ENCODE results near the gene ACTN1.
A peak's percentile ranks its signal among the peaks of the same experiment; 100 is the strongest.

ACTN1 gene

DNA sequence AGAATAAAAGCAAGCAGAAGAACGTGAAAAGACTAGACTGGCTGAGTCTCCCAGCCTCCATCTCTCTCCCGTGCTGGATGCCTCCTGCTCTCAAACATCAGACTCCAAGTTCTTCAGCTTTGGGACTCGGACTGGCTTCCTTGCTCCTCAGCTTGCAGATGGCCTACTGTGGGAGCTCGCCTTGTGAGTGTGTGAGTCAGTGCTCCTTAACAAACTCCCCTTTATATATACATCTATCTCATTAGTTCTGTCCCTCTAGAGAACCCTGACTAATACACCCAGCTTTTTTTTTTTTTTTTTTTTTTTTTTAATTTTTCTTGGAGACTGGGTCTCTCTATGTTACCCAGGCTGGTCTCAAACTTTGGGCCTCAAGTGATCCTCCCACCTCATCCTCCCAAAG lies 46.9 kb downstream of the ACTN1 start:
- no peak for FAIRE-seq

DNA sequence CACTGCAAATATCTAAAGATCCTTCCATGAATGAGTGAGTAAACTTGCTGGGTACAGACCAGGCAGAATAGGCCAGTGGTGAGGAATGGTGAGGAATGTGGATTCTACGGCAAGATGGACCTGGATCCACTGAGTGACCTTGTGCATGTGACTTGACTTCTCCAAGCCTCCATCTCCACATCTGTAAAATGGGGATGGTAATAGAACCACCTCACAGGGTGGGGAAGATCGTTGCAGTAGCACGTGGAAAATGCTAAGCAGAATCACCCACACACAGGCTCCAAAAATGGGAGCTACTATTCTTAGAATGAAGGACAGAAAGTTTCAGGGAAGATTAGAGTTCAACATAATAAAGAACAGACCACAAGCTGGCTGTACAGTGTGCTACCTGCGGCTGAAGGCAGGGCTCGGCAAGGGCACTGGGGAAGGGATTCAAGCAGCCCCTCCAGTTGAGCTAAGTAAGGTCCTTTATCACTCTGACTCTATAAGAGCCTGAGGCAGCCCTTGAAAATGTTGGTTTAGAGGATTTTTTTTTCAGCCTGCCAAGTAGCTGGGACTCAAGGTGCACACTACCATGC lies 47.5 kb downstream of the ACTN1 start:
- no peak for FAIRE-seq

DNA sequence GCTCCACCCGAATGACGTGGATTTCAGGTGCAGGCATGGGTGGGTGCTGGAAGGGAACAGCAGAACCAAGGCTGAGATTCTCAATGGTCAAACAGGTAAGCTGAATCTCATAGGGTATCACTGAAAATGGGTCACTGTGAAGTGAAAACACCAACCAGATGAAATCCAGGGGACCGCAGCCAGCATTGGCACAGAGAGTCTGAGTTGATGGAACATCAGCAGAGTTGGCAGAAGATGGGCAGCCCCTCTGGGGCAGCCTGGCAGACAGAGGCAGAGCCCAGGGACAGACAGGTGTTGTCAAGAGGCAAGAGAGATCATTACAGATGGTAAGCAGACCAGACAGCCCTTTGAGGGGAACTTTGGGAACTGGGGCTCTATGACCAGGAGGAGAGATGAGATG lies 48.0 kb downstream of the ACTN1 start:
- no peak for FAIRE-seq

DNA sequence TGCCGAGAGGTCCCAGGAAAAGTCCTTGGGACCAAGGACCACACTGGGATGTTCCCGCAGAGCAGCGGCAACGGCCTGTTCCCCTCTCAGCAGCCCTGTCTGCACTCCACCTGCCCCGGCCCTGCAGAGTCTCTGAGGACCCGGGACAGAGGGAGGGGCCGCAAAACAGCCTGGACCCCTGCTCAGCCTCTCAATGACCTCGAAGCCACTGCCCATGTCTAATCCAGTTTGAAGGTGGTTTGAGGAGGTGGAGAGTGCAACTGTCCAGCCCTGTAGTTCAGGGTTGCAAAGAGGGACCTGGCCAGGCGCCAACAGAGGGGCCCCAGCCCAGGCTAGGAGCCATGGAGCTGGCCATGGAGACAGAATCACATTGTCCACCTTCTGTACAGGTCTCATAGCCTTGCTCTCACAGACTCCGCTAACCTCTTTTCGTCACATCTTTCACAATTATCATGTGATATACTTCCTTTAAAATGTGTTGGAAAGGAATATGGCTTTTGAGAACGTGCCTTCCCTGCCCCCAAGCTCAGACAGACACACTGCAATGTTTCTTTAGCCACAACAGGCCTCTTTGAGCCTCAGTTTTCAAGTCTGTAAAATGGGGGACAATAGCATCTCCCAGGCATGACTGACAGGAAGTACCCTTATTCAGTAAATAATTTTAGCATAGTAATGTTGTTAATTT lies 49.3 kb downstream of the ACTN1 start:
- no peak for FAIRE-seq

DNA sequence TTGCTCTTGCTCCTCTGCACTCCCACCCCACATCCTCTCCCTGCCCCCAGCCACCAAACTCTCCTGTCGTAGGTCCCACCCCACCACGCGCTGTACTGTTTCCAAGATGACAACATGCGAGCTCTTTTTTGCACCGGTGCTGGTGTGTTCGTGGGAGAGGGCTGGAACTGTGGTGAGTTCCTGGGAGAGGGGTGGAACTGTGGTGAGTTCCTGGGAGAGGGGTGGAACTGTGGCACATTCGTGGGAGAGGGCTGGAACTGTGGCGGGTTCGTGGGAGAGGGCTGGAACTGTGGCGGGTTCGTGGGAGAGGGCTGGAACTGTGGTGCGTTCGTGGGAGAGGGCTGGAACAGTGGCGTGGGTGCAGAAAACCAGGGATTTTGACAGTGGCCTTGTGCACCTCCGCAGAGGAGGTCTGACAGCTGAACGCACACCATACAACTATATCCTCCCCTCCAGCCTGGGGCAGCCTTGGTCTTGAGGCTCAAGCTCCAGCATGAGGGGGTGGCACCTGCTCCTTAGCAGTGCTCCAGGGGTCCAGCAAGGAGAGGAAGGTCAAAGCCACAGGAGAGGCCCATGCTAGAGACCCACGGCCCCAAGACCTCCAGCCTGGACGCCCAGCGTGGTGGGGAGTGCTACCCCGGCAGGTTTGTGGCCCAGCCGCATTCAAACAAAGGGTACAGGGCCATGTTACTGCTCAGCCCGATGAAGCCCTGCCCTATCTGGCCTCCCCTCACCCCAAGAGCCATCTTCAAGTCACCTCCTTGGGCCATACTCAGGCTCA lies 50.1 kb downstream of the ACTN1 start:
- no peak for FAIRE-seq

DNA sequence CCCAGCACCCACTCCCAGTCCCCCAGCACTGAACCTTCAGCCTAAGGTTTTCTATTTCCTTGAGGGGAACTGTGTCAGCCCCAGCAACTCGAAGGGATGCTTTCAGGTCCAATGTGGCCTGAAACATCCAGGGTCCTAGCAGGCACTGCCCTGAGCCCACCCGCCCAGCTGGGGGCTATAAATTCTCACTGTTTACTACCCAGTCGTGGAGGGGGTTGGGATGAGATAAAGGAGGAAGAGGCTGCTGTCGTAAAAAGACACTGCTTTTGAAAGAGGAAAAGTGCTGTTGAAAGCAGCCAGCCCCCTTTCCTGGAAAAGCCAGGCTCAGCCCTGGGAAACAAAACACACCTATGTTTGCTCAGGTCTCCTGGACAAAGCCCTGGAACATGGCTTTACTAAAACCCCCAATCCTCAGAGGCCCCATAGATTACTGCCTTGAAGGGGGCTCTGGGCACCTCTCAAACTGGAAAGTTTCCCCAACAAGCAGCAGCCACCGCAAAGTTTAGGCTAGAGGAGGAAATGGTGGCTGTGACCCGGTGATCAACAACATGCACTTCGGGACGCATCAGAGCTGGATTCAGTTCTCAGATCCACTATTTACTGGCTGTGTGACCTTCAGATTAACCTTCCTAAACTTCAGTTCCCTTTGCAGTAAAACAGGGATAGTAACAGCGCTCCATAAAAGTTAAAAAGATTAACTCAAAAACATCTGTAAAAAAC lies 51.0 kb downstream of the ACTN1 start:
- no peak for FAIRE-seq

DNA sequence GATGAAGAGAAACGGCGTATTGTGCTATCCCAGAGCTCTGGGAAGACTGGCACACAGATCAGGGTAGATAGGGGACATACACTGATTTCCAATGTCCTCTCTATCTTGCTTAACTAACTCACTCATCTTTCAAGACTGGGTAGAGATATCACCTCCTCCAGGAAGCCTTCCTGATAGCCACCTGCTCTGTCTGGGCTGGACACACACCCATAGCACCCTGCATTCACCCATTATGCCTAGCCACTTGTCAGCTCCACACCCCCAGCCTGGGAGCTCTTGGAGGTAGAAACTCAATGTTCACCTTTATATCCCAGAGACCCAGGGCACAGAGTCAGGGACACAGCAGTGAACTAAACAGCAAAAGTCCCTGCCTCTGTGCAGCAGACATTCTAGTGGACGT lies 52.0 kb downstream of the ACTN1 start:
- FAIRE-seq, result no peak

DNA sequence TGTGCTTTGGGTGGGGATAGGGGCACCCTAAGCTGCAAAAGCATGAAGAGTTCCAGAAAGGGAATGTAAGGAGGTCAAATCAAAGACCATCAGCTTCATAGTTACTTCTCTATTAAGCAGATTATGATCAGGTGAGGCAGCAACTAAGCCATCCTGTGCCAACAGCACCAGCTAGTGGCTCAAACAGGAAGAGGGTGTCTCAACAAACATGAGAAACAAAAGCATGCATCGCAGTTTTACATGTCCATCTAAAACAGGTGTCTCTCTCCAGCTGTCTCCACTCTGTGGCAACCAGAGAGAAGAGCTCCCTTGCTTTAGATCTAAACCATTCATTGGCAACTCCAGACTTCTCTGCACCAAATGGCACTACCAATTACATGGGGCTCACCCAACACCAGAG lies 52.9 kb downstream of the ACTN1 start:
- FAIRE-seq, result no peak

DNA sequence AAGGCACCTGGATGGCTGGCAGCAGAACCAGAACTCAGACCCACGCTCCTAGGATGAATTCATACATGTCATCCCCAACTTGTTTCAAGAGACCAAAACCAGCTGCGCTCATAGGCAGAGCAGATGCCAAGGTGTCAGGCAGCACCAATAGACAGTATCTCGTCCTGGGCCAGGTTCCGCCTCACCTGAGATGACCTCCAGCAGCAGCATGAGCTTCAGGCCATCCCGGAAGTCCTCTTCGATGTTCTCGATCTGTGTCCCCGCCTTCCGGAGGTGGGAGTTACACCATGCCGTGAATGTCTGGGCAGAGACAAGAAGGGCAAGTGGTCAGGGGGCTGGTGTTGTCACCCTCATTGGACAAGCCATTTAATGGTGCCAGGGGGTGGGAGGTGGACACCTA lies 53.7 kb downstream of the ACTN1 start:
- no peak for FAIRE-seq

DNA sequence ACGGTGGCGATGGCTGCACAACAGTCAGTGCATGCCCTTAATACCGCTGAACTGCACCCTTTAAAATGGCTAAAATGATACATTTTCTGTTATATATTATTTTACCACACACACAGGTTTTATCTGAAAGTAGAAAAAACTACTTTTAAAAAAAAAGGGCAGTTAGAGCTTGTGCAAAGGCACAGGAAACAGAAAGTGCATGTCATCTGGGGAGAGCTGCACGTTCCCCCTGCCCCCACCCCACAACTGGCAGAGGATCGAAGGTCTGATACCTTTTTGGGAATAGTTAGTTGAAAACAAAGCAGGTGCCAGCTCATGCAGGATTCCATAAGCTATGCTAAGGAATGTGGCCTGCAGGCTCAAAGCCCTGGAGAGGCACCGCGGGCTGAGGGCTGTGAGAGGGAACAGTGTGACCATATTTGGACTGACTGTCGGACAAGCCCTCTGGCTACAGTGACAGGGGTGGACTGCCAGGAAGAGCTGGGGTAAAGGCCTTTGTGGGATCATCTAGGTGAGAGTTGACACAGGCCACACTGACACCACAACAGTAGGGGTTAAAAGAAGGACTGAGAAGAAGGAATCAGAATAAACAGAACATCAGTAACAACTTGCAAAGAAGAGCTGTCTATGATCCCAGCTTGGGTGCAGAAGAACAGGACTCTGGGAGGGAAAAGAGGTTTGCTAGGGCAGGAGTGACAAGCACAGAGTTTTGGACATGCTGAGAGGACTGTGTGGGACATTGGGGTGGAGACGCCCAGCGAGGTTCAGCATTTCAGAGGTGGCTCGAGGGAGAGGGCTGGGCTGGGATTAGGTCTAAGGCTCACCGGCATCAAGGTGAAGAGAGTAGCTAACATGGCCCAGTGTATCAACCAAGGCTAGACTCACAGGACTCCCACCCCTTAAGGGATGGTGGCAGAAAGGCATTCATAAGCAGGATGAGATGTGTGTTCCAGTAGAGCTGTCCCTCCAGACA lies 54.6 kb downstream of the ACTN1 start:
- no peak for FAIRE-seq

DNA sequence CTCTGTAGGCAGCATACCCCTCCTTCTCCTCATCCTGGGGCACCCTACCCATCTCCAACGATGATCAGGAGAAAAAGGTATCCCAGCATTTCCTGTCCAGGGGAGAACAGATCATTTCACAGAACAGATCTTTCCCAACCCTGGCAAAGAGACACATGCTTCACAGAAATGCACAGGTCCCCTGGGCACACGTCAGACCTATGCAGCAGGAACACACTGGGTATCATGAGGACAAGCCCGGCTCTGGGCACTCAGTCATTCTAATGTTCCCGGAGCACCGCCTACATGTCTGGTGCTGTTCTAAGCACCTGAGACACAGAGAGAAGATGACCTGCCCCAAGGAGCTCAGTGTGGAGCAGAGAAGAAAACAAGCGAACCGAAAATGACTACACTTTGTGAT lies 56.2 kb downstream of the ACTN1 start:
- no peak for FAIRE-seq

DNA sequence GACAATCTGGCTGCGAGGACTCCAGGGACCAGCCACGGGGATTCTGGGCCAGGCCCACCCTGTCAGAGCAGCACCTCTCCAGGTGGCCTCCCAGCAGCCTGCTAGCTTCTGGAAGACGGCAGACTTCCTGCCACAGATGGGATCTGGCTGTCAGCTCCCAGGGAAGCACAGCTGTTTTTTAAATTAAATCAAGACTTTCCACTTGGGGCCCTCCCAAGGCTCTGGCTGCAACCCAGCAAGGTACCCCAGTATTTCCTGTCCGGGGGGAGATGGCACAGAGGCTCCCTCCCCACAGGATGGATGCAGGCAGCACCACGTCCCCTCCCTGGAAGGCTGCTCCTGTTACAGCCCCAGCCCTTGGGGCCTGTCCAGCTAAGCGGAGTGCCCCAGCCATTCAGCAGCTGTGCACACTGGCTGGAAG lies 56.9 kb downstream of the ACTN1 start:
- FAIRE-seq, result no peak

DNA sequence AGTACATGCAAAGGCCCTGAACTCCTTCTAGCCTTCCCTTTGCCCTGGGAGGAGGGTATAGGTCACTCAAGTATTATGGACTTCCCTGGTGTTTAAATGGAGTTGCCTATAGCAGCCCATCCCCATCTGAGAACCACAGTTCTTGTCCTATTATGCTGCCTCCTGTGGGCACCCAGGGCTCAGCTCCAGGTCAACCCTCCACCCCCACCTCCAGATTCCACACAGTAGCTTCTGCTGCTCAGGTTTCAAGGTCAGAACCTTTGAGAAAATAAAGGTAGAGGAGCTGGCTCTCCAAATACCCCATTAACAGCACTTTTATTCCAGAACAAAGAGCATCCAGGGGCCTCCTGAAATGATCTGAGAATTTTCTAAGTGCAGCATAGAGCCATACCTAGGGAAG lies 57.4 kb downstream of the ACTN1 start:
- no peak for FAIRE-seq

DNA sequence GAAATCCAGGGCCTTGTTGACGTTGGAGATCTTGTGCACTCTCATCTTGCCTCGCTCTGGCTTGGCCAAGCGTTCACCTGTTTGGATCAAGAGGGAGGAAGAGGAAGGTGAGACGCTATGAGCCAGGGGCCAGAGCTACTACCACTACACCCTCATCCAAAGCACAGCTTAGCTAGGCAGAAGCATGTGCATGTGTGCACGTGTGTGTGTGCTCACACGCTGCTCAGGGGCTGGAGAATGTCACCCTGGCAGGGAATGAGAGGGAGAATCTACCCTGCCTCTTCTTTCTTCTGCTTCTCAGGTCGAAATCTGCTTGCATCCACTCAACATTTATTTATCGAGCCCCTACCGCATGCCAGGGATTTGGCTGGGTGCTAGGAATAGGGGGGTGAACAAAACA lies 58.1 kb downstream of the ACTN1 start:
- no peak for FAIRE-seq

DNA sequence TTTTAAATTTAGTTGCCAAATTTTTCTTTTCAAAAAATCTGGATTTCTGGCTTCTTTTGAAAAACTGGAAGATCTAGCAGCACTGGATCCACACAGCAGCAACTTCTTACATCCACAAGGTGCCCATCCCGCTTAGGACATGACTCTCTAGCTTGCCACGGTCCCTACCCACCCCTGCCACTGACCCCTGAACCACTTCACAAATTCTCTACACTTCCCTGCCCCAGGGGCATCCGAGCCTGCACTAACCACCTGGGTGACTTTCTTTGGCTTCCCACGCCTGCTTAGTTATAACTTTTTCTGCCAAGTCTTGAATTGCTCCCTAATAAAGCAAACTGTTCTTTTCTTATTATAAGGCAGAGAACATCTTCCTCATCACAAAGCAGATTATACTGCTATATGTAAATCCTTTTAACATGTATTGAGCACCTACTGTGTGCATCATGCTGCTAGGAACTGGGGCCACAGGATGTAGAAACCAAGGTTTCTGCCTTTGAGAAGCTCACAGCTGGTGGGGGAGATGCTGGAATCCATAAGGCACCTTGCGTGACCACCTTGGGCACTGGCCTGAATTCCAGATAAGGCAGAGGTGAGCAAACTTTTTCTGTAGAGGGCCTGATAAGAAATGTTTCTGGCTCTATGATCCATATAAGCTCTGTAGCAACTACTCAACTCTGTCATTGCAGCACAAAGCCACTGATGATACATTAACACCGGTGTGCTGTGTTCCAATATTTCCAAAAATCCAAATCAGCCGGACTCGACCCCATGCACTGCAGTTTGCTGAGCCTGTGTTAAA lies 59.8 kb downstream of the ACTN1 start:
- no peak for FAIRE-seq

DNA sequence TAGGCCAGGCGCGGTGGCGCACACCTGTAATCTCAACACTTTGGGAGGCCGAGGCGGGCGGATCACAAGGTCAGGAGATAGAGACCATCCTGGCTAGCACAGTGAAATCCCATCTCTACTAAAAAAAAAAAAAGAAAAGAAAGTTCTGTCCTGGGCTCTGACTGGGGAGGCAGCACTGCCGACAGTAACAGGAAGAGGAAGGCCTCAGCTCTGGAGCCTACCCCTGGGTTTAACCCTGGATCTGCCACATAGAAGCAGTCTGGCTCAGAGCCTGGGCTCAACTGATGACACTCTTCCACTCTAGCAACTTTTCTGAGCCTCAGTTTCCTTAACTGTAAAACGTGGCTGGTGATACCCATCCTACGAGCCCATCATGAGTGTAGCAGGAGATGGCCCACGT lies 60.5 kb downstream of the ACTN1 start:
- no peak for FAIRE-seq

DNA sequence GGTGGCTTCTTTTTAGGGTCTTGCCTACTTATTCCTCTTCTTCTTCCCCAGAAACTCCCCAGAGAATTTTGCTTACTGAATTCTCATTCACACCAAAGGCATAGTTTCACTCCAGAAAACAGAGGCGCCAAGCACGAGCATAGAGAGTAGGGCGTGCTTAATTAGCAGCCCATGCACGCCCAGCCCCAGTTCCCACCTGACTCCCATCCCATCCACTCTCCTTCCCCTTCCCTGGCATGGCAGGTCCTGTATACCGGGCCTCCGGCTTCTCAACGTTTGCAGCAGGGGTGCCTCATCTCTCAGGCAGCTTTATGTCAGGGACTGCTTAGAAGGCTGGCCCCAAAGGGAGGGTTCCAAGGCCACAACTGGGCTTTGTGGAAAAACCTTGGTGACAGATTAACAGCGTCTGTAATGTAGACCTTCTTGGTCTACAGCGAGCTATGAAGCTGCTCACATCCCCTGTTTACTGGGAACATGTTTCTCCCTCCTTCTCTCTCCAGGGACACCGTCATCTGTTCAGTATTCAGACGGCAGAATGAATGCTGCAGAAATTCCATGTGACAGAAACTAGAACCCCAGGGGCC lies 62.7 kb downstream of the ACTN1 start:
- no peak for FAIRE-seq

DNA sequence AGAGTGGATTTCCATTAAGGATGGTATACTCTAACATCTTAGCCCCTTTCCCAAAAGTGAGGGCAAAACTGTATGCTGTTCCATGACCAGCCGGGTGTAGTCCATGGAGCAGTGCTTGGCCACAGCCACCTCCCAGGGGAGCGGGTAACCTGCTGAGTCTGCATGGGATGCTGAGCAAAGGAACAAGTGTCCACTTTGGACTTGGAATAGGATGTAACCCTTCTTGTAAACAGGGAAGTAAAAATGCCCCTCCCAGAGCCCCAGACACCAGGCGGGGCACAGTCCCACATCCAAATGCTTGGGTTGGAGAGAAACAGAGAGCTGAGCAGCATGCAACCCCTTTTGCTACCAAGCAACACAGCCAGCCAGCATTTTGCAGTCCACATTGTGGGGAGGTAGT lies 65.6 kb downstream of the ACTN1 start:
- no peak for FAIRE-seq

DNA sequence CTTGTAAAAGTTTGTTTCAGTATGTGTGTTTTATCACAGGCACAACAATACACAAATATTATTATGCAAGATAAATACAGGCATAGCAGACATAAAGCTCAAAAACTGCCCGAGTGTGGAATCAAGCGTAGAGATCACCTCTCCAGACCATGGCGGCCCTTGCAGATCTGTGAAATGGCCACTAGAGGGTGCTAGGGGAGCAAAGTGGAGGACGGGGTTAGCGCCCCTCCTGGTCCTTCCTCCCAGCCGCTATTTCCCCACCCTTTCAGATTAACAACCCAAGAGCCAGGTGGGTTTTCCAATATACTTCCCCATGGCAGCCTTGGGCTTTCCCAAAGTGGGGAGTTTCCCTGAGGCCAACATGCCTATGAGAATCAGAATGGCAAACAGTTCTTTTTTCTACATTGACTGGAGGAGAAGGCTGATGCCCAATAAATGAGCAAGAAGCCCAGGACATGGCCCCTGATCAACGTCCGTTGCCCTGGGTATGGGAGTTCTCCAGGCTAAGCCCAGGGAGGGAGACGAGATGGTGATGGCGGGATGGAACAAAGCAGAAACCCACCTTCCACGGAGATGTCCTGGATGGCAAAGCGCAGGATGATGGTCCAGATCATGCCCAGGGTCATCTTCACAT lies 67.4 kb downstream of the ACTN1 start:
- peak; percentile 78 for FAIRE-seq

DNA sequence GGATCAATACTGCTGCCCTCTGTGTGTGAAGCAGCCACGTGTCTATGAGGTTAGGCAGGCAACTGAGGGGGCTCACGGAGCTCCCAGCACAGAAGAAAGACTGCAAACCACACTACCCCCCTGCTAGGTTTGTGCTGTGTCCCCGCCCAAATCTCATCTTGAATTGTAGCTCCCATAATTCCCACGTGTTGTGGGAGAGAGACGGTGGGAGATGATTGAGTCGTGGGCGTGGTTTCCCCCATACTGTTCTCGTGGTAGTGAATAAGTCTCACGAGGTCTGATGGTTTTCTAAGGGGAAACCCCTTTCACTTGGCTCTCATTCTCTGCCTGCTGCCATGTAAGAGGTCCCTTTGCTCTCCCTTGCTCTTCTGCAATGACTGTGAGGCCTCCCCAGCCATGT lies 68.6 kb downstream of the ACTN1 start:
- no peak for FAIRE-seq

DNA sequence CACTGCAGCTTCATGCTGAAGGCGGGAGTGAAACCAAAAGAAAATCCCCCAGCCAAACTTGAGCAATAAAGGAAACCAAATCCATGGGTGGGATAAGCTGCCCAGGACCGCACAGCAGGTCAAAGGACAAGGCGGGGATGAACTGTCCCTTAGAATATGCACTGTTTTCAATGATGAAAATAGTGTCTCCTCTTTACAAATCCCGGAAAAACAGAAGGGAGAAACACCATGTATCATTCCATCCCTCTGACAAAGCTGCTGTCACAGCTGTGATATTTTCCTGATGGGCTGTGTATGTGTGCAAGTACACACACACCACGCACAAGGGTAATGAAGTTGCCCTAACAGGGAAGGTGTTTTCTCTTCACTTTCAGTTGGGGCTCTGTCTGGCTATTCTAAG lies 70.3 kb downstream of the ACTN1 start:
- FAIRE-seq, result no peak
